Measurements from ENCODE around the gene FAM222A.
"Not testable (repeated sequence)": the region's sequence is repeated elsewhere in the genome, so short reads cannot be mapped to it uniquely, and the experiment has no call there.

GRCh38 chr12:109694629-109695028 is 19.0 kb upstream of the FAM222A start:
- TF ChIP-seq, protein P1, sequence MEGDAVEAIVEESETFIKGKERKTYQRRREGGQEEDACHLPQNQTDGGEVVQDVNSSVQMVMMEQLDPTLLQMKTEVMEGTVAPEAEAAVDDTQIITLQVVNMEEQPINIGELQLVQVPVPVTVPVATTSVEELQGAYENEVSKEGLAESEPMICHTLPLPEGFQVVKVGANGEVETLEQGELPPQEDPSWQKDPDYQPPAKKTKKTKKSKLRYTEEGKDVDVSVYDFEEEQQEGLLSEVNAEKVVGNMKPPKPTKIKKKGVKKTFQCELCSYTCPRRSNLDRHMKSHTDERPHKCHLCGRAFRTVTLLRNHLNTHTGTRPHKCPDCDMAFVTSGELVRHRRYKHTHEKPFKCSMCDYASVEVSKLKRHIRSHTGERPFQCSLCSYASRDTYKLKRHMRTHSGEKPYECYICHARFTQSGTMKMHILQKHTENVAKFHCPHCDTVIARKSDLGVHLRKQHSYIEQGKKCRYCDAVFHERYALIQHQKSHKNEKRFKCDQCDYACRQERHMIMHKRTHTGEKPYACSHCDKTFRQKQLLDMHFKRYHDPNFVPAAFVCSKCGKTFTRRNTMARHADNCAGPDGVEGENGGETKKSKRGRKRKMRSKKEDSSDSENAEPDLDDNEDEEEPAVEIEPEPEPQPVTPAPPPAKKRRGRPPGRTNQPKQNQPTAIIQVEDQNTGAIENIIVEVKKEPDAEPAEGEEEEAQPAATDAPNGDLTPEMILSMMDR (conservative IDR thresholded peaks at IDR 0.05 in 1 of 2, IDR thresholded peaks at IDR 0.05 in 1 of 2; ENCODE audit: extremely low read depth in 1 of 2, insufficient read depth in 1 of 2, low read depth in 1 of 2, low read length in 2 of 2): not testable (repeated sequence)
- TF ChIP-seq EZH2 (IDR thresholded peaks at IDR 0.05; ENCODE audit: borderline replicate concordance, low read length): not testable (repeated sequence)

All from mammary epithelial cell (primary cell).